PC-9 (cell line): Measurements from ENCODE around the gene ACTG1. TPM values are rescaled to one million over a fixed set of nuclear protein-coding genes. Genes with fewer than 3 reads are reported as not detected.

Experiments used
- BruUV-seq: library from RNA; stranded (reverse); fragments of 400-500 nt; replicated peaks from 2 replicates; lab custom pipeline; 2021; lab: Mats Ljungman, UMichigan
- CTCF ChIA-PET: fragments of 300-600 bp; sonication (Branson Sonifier 250); formaldehyde crosslinking; loops from one replicate; lab custom pipeline; 2022; ENCODE audit warnings: antibody characterized with exemption; lab: Charles Lee
- POLR2A ChIA-PET: fragments of 300-600 bp; sonication (Branson Sonifier 250); formaldehyde crosslinking; loops from one replicate; lab custom pipeline; 2022; ENCODE audit warnings: antibody characterized with exemption; ENCODE audit not compliant: unreplicated experiment; lab: Charles Lee
- DNase-seq, 2 experiments: peaks; one replicate each; pipeline versions ENCODE4 v3.0.0 to v3.0.0-alpha.2; 2015 to 2022; ENCODE audit warnings: mixed read lengths in 1 of 2
- H2AFZ ChIP-seq: fragments of 200-600 bp; sonication (generic); 2 replicates; pipeline ENCODE4 v1.8.1; 2017; ENCODE audit warnings: antibody characterized with exemption
- H3F3A ChIP-seq: fragments of 200-600 bp; sonication (generic); 2 replicates; pipeline ENCODE4 v1.8.1; 2017; ENCODE audit warnings: antibody characterized with exemption, mild to moderate bottlenecking, low read depth; ENCODE audit not compliant: insufficient read depth
- H3K27ac ChIP-seq: fragments of 200-600 bp; sonication (generic); 2 replicates; pipeline ENCODE4 v1.6.1; 2016; ENCODE audit warnings: mixed run types
- H3K27me3 ChIP-seq: fragments of 200-600 bp; sonication (generic); 2 replicates; pipeline ENCODE4 v1.6.1; 2016; ENCODE audit warnings: low read depth, mixed run types; ENCODE audit not compliant: insufficient read depth
- H3K36me3 ChIP-seq: fragments of 200-600 bp; sonication (generic); 2 replicates; pipeline ENCODE4 v1.6.1; 2016; ENCODE audit warnings: low read depth, mixed run types
- H3K4me1 ChIP-seq: fragments of 200-600 bp; sonication (generic); replicated peaks from 2 replicates; pipeline ENCODE4 v1.6.1; 2016; ENCODE audit warnings: mixed run types; ENCODE audit not compliant: insufficient read depth
- H3K4me2 ChIP-seq: fragments of 200-600 bp; sonication (generic); 2 replicates; pipeline ENCODE4 v1.6.1; 2017; ENCODE audit warnings: mixed run types
- H3K4me3 ChIP-seq: fragments of 200-600 bp; sonication (generic); 2 replicates; pipeline ENCODE4 v1.6.1; 2016; ENCODE audit warnings: mixed run types
- H3K79me2 ChIP-seq: fragments of 200-600 bp; sonication (generic); 2 replicates; pipeline ENCODE4 v1.6.1; 2017; ENCODE audit warnings: low read depth, mixed run types
- H3K9me2 ChIP-seq: fragments of 200-600 bp; sonication (generic); 2 replicates; pipeline ENCODE4 v1.8.1; 2017; ENCODE audit warnings: mild to moderate bottlenecking; ENCODE audit not compliant: insufficient read depth
- H3K9me3 ChIP-seq: fragments of 200-600 bp; sonication (generic); 2 replicates; pipeline ENCODE4 v1.8.1; 2016; ENCODE audit warnings: low read depth; ENCODE audit not compliant: insufficient read depth
- H4K20me1 ChIP-seq: fragments of 200-600 bp; sonication (generic); 2 replicates; pipeline ENCODE4 v1.8.1; 2017; ENCODE audit not compliant: insufficient read depth
- EZH2 ChIP-seq: fragments of 200-600 bp; sonication (generic); IDR thresholded peaks from 2 replicates; pipeline ENCODE4 v1.8.0; 2017; ENCODE audit warnings: antibody characterized with exemption, low read depth
- intact Hi-C: fragments of 100-400 bp; cut with micrococcal nuclease; formaldehyde crosslinking; loops from one replicate; pipeline ENCODE4 v1.10.0; 2022; ENCODE audit not compliant: unreplicated experiment
- total RNA-seq: library from RNA; stranded (reverse); gene quantifications from 2 replicates; pipeline ENCODE4 v1.2.3, GENCODE V29; 2021
- TF ChIP-seq, protein P1 (sequence below): fragments of 200-600 bp; sonication (generic); conservative IDR thresholded peaks from 2 replicates; pipeline ENCODE4 v1.6.1; 2017; ENCODE audit warnings: mixed run types, antibody characterized with exemption, mild to moderate bottlenecking, moderate library complexity

The ACTG1 gene
- total RNA-seq, 1 experiment from 2014 or later, result 3,629 TPM

DNA sequence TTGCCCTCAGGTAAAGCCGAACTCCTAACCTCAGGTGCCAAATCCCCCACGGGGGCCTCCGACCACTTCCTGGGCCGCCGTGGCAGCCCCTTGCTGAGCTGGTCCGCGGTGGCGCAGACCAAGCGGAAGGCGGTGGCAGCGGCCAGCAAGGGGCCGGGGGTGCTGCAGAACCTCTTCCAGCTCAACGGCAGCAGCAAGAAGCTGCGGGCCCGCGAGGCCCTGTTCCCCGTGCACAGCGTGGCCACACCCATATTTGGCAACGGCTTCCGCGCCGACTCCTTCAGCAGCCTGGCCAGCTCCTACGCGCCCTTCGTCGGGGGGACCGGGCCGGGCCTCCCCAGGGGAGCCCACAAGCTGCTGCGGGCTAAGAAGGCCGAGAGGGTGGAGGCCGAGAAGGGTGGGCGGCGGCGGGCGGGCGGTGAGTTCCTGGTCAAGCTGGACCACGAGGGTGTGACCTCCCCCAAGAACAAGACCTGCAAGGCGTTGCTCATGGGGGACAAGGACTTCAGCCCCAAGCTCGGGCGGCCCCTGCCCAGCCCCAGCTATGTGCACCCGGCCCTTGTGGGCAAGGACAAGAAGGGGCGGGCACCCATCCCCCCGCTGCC lies 51.6 kb downstream of the ACTG1 start:
- H3K79me2 ChIP-seq, result no peaks in the 10 kb centered on the region
- H3K27ac ChIP-seq, result no peak overlapping the region
- H2AFZ ChIP-seq, result no peak overlapping the region
- no peak for DNase-seq
- H3K9me2 ChIP-seq, result no peaks in the 10 kb centered on the region
- no peaks in the 10 kb centered on the region for H3F3A ChIP-seq
- H3K9me3 ChIP-seq, result no peaks in the 10 kb centered on the region
- intact Hi-C loops, result no loop called here
- H3K4me2 ChIP-seq, result no peak overlapping the region
- H3K36me3 ChIP-seq, result no peaks in the 10 kb centered on the region
- no peak overlapping the region for H3K4me3 ChIP-seq
- H3K4me1 ChIP-seq, result no peaks in the 10 kb centered on the region
- H3K27me3 ChIP-seq, result no peaks in the 10 kb centered on the region
- no TSS peak for BruUV-seq
- H4K20me1 ChIP-seq, result no peaks in the 10 kb centered on the region
- POLR2A ChIA-PET, result no interaction called here
- TF ChIP-seq EZH2, result no peak
- TF ChIP-seq, protein P1, sequence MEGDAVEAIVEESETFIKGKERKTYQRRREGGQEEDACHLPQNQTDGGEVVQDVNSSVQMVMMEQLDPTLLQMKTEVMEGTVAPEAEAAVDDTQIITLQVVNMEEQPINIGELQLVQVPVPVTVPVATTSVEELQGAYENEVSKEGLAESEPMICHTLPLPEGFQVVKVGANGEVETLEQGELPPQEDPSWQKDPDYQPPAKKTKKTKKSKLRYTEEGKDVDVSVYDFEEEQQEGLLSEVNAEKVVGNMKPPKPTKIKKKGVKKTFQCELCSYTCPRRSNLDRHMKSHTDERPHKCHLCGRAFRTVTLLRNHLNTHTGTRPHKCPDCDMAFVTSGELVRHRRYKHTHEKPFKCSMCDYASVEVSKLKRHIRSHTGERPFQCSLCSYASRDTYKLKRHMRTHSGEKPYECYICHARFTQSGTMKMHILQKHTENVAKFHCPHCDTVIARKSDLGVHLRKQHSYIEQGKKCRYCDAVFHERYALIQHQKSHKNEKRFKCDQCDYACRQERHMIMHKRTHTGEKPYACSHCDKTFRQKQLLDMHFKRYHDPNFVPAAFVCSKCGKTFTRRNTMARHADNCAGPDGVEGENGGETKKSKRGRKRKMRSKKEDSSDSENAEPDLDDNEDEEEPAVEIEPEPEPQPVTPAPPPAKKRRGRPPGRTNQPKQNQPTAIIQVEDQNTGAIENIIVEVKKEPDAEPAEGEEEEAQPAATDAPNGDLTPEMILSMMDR, result no peak
- CTCF ChIA-PET, result no interaction called here

Other genes starting within 250 kb of the ACTG1 start
- 127 and 130 TPM in 2 replicates for gene SLC38A10, start 217.5 kb downstream of the ACTG1 start, total RNA-seq
- gene BAHCC1, start 117.3 kb downstream of the ACTG1 start, total RNA-seq, result 33.7 and 35.4 TPM in 2 replicates
- gene FSCN2, start 15.6 kb upstream of the ACTG1 start, total RNA-seq, result 4.3 and 11.5 TPM in 2 replicates
- gene FAAP100, start 39.6 kb upstream of the ACTG1 start, total RNA-seq, result 34.0 and 43.8 TPM in 2 replicates
- 154 and 208 TPM in 2 replicates for gene NPLOC4, start 124.3 kb upstream of the ACTG1 start, total RNA-seq
- gene TSPAN10, start 124.4 kb upstream of the ACTG1 start, total RNA-seq, result 8.6 and 15.0 TPM in 2 replicates
- 0.68 and 1.3 TPM in 2 replicates for gene PDE6G, start 143.7 kb upstream of the ACTG1 start, total RNA-seq
- gene OXLD1, start 153.8 kb upstream of the ACTG1 start, total RNA-seq, result 40.2 and 66.0 TPM in 2 replicates
- 29.3 and 30.0 TPM in 2 replicates for gene CCDC137, start 153.9 kb upstream of the ACTG1 start, total RNA-seq
- gene ARL16, start 171.0 kb upstream of the ACTG1 start, total RNA-seq, result 41.7 and 48.3 TPM in 2 replicates
- 149 and 166 TPM in 2 replicates for gene HGS, start 171.2 kb upstream of the ACTG1 start, total RNA-seq
- gene MRPL12, start 190.6 kb upstream of the ACTG1 start, total RNA-seq, result 98.6 and 142 TPM in 2 replicates
- 83.6 and 86.5 TPM in 2 replicates for gene SLC25A10, start 199.5 kb upstream of the ACTG1 start, total RNA-seq